DMS 273 (cell line): ENCODE data around the gene TM4SF1.

ENCODE experiments used
- DNase-seq: peaks from one replicate; lab custom pipeline; 2025; ENCODE audit not compliant: unreplicated experiment; lab: John Stamatoyannopoulos, UW

The TM4SF1 gene

DNA sequence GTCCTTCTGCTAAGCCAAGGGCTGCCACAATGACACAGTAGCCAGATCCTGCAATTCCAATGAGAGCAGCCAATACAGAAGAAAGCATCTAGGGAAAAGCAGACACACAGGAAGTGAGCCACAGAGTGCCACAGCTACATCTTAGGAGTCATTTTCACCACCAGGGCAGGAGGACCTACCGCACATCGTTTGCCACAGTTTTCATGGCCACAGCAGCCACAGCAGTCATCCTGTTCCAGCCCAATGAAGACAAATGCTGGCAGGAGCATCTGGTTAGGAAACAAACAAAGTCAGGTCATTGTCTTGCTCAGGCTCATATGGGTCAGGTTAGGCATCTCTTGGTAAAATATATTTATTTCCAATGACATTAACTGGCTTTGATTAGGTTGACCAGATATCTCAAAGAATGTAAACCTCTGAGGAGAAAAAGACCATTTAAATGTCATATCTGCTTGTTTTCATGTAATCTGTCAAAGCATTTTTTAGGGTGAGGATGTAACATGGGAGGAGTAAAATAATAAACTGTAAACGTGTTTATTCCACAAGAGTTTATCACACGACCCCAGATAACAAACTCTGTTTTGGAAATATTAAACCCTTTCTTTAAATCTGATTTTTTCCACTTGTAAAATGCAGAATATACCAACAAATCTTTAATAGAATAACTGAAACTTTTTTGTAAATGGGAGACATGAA lies 1.8 kb downstream of the TM4SF1 start:
- no peak for DNase-seq

DNA sequence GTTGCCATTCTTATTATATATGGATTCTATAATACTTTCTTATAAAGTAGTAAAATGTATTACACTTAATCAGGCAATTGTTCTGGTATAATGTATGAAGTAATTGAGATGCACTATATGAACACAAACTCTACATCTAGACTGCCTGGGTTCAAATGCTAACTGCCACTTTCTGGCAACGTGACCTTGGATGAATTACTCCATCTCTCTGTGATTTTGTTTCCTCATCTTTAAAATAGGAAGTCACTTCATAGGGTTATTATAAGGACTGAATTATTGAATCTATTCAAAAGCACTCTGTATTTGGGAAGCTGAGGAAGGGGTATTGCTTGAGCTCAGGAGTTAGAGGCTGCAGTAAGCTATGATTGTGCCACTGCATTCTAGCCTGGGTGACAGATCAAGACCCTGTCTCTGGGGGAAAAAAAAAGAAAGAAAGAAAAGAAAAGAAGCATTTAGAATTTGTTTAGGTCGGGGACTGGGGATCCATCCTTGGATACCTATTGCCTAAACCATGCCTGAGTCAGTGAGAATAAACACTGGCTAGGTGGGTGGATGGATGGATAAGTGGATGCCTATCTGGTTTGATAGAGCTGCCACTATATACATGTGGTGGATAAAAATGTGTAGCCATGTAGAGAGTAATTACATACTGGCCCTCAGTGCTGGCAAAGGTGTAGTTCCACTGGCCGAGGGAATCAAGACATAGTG lies 2.5 kb downstream of the TM4SF1 start:
- no peak for DNase-seq

DNA sequence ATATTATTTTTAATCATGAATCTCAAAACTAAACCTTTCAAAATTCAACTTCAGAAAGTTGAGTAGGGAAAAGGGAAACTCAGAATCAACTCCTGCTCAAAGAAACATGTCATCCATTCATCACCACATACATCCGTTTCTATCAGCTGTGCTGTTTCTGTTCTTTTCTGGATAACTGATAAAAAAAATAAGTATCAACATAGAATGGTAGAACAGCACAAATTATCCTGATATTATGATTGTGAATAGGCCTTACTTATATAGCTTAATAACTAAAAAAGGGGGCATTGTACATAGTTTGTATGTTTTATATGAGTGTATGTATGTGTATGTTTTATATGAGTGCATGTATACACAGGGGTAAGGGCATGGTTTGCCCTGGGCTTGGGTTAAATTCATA lies 3.1 kb downstream of the TM4SF1 start:
- no peak for DNase-seq

DNA sequence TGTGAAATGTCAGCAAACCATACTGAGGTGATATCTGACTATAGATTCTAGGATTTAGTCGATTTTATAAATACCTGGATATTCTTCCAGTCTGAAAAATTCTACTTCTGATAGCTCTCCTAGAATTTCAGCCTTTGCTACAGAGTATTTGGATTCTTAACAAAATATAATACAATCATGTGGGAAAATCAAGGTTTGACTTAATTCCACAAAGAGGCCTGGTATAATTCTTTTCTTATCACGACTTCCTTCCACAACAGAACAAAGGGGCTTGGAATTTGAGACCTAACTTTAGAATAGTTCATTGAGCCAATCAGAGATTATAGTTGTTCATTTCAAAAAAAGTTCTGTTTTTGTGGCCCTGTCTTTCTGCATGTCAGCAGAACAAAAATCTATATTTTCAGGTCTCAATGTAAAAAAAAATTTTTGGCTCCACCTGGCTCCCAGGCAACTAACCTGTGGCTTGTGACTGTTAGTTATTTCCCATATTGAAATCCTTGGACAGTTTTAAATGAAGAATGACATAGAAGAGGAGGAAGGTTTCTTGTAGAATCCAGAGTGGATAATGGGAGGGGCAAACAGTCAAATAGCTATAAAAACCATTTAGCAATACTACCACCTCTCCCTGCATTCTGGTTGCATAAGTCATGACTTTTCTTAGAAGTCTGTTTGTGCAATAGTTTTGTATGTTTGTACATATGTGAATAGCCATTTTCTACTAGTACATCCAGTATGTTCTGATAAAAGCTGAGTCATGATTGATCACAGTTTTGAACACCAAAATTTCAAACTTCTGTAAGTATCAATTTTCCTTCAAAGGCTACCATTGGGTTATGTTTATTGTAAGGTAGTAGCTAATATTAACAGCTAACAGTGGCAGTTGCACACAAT lies 4.0 kb downstream of the TM4SF1 start:
- no peak for DNase-seq

DNA sequence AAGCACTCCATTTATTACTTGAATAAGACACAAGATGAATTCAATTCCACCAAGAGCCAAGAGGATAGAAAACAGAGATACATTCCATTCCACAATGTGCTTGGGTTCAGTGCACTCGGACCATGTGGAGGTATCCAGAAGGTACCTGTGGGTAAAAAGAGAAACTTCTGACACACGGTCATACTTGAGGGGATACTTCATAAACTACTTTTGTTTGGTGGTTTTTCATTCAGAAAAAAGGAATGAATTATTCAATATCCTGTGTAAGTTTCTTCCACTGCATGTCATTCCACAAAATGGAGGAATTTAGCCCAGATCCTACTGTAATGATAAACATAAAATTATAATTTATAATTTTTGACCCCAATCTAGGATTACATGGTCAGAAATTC lies 5.7 kb downstream of the TM4SF1 start:
- no peak for DNase-seq

DNA sequence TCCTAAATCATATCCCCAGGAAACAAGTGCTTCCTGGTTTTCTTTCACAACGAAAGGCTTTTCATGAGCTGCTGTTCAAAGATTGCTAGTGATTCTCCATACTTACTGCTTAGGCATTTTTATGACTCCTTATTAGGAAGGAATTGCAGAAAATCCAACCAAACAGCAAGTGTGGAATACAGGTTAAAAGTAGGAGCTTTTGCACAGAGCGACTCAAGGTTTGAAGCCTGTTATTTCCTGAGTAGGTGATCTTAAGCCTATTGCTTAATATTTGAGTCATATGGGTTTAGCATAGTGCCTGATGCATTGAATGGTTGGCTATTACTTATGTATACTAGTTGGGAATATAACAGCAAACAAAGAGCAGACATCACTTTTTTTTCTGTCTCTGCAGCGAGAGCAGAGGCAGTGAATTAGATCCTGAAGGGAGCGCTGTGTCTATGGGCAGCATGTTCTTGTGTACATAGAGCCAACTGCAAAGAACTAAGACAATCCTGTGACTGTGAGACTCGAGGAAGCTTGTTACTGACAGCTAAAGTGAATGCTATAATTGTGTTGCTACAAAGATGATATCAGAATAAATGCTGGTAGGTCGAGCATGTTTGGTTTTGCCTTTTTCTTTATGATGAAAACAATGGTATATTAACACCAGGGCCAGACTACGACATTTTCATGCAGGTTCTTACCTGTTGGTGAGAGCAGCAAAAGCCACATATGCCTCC lies 6.3 kb downstream of the TM4SF1 start:
- DNase-seq, result no peak

DNA sequence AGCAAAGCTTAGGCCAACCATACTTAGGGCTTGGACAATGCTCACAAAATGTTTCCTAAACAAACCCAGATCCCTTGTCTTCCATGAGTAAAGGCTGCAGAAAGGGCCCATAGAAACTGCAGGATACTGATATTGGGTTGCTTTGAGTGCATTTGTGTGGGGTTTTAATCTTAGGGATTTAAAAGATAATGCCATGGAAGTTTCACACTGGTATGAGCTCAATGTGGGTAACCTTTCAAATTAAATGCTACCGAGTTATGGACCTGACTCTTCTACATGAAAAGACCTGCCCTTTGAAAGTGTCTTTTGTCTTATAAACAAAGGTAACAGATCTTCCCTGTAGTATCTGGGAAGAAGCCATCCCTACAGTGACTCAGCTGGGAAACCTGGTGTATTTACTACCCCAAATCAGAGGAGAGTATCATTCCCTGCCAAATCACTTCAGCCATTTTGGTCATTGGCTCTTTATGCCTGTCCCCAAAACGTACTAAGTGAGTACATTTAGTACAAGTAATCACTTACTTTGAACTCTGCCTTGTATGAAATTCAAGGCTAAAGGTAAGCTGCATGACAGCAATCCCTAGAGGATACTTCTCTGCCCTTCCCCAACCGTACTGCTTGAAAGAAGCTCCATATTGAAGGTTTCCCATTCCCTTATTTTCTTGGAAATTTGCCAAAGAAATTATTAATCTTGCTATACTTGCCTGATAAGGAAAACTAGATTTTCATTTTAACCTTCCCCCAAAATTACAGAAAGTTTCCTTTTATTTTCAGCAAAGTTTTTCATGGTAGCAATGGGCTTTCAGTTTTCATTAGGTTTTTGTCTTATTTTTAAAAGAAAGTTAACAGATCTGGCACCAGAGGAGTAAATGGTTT lies 7.2 kb downstream of the TM4SF1 start:
- no peak for DNase-seq

DNA sequence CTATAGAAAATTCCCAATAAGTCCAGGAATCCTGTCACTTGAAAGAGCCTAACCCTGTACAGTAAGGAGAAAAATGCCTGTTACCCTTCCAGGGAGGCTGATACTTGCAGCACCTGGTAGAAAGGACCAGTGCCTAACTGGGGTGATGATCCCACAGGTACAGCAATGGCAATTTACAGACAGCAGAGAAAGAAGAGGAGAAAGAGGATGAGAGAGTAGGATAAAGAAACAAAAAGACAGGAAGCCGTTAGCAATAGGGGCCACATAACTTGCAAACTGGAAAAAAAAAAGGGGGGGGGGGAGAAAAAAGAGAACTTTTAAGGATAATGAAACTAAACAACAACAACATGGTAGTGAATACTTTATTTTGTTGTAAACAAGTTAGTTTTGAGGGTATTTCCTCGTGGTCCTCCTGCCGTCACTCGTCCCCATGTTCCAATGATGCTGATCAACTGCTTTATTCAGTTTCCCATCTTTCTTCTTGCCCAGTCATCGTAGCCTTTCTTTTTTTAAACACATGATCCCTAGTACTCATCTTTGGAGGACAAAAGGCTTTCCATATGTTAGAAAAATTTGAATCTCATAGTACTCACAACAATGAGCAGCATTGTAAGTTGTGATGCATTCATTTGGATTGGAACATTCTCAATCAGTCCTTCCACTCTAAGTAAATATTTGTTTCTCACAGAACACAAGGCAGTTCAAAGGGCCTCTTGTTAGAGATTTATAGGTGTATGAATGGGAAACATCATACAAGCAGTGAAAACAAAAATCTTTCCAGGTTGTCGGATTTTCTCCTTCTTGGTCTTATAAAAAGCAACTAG lies 8.6 kb downstream of the TM4SF1 start:
- DNase-seq, result no peak

DNA sequence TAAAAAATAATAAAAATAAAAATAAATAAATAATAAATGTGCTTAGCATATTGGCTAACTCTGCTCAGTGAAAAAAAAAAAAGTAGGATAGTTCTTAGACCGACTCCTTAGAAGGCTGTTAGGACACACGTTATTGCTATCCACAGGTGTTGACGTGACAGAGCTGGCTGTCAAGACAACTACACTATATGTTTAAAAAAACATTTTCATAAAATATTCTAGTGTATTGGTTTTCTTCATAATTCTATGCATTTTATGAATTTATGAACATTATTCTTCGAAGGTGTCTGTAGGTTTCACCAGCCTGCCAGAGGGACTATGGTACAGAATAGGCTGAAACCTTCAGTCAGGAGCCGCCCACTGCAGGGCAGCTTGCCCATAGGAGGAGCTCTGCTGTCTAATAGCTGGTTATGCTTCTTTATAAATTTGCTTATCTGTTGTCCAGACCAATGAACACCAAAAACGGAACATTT lies 9.2 kb downstream of the TM4SF1 start:
- DNase-seq, result no peak

DNA sequence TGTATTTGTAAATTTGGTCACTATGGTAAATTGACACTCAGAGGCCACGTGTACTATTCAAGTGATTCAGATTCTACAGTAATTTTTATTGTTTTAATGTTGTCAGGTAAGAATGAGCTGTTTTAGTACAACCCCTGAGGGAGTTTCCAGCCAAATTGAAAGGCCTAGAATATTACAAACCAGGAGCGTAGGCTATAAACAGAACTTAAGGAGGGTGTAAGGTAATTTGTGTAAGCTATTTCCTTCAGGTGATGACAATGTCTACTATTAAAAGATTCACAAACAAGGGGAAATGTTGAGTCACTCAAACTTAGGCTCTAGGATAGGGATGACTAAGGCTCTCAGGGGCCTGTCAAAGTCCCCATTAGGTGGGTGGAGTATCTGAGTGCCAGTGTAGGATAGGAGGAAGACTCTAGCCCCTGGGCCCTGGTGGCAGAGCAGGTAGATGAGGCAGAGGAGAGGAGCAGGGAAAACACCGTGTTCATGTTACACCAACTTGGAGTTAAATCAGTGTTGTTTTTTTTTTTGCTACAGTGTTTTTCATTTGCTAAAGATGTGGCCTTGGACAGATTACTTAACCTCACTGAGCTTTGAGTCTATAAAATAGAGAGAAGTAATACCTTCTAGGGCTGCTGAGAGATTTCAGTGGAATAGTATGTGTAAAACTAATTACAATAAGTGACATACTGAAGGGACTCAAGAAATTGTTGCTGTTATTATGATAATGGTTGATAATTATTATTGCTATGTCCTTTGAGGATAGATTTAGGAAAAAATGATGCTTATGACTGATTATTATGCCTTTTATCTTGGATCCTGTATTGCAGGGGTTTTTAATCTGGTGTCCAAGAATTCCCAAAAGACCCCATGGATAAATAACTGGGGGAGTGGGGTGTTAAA lies 10.3 kb downstream of the TM4SF1 start:
- DNase-seq, result no peak

DNA sequence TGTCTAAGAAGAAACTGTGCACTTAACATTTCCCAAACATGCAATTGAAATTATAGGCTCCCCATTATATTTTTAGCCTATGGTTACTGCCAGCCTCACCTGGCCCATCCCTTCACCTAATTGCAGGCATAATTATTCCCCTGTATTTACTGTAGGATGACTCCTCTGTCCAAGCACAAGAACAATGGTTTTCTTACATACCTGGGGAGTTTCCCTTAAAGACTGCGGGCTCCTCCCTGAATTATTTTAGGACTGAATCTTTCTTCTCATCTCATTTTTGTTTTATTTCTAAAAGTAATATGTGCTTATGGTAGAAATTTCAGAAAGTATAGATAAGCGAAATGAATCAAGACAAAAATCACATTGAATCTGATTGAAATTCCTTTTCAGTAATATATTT lies 11.4 kb downstream of the TM4SF1 start:
- no peak for DNase-seq

DNA sequence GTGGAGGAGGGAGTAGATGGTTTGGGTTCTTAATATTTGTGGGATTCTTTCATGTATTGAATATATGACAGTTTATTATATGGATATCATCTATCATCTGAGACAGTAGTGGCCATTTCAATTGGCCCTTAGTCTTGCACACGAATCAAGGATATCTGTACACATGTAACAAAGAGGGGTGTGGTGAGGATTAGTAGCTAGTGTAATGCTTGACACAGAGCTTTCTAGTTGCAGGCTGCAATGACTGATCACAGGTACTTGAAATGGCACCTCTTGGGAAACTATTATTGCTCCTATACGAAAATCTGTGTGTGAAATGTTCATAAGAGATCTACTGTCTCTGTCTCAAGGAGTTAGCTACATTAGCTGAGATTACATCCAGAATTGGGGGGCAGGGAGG lies 12.8 kb downstream of the TM4SF1 start:
- DNase-seq, result no peak

DNA sequence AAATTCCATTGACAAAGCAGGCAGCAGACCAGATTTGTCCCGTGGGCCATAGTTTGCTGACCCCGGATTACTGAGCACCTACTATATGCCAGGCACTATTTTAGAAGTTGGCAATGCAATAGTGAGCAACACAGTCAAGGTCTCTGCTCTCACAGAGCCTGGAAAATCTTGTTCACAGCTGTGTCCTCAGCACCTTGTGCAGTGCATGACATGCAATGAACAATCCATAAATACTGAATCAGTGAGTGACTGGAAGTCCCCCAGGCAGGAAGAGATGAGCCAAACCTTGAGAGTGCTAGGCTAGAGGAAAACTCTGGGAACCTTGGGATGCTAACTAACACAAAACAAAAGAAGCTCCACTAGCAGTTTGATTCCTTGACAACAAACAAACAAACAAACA lies 14.4 kb downstream of the TM4SF1 start:
- no peak for DNase-seq

DNA sequence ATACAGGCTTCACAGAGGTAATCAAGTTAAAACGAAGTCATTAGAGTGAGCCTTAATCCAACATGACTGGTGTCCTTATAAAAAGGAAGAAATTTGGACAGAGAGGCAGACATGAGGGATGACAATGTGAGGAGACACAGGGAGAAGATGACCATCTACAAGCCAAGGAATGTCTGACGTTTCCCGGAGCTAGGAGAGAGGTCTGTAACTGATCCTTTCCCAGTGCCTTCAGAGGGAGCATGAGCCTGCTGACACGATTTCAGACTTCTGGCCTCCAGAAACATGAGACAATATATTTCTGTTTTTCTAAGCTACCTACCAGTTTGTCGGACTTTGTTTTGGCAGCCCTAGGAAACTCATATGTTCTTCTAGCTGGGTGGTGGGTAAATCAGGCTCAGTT lies 15.1 kb downstream of the TM4SF1 start:
- DNase-seq, result no peak

DNA sequence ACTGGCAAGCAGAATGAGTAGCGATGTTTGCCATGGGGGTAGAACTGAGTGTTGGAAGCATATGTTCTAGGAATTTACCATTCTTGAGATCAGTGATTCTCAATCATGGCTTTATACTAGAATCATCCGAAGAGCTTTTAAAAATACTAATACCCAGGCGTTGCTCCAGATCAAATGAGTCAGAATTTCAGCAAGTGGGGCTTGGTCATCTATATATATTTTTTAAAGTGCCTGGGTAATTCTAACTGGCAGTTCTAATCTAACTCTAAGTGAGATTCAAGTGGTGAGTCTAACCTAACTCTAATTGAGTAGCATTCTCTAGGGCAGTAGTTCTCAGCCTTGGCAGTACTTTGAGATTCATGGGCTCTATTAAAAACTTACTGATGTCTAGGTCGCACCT lies 20.8 kb downstream of the TM4SF1 start:
- DNase-seq, result no peak

DNA sequence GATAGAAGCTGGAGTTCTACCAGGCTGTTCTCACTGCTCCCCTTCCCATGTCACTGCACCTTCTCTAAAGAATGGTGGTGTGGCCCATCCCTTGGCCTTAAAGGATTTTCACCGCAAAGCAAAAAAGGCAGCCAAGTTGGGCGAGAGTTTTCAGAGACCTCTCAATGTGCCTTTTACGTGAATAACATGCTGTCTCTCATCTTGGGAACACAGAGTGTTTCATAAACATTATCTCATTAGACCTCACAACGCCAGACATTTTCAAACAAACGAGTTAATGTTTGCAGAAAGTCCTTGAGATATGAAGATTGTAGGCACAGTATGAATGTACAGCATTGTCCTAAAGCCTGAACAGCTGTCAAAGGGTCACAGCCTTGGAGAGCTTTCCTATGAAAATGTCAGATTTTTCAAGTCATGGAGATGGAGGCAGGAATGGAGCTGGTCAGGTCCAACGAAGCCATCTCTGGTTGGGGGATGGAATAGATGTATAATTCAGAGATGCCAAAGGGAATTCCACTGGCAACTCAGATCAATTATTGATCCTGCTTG lies 21.3 kb downstream of the TM4SF1 start:
- DNase-seq, result no peak

DNA sequence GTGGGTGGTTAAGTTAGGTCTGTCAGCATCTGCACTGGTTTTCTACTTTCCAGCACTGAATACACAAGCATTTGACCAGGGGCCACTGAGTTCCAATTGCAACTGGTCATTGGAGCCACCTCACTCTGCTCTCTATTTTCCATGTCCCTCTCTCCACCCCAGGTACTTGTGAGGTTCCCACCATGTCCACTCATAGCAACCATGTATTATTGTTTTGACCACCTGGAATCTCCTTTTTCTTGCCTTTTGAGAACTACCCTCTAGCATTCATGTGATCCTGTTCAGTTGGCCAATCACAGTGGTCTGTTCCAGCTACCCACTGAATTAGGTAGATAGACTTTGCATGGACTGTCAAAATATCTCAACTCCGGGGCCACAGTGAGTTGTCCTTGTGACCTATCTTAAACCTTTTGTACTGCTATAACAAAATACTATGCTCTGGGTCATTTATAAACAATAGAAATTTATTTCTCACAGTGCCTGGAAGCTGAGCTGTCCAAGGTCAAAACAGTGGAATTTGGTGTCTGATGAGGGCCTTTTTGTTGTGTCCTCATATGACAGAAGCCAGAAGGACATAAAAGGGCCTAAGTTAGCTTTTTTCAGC lies 23.8 kb downstream of the TM4SF1 start:
- DNase-seq, result no peak

DNA sequence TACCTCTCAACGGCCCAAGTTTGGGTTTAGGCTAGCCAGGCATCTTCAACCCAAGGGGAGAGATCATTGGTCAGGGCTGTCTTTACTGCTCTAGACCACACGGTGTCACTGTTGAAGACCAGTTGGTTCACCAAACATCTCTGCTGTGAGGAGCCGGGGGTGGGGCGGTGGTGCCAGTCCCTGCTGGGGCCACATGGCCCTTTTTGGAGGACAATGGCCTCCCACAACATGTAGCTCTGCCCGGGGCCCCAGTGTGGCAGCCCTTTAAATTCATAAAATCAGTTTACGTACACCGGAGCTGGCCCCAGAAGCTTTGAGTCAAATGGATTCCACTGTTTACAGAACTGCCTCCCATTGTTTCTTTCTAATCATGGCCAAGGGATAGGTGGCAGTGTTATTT lies 24.9 kb downstream of the TM4SF1 start:
- DNase-seq, result peak; percentile 86
